ENCODE results near the gene GABRP.

GRCh38 chr5:170736966-170737365 is 46.6 kb upstream of the GABRP start:
- TF ChIP-seq CTCF (IDR thresholded peaks at IDR 0.05) (no peak), POLR2A (IDR thresholded peaks at IDR 0.05) (no peak)
